CD4-positive, alpha-beta T cell treated with Interleukin-17A for 1 hour (primary cell): ENCODE data around the gene CLHC1.
"Not testable (repeated sequence)": the region's sequence is repeated elsewhere in the genome, so short reads cannot be mapped to it uniquely, and the experiment has no call there.

Experiments
- DNase-seq: peaks from one replicate; pipeline ENCODE4 v3.0.0-alpha.2; 2020

Gene CLHC1

GRCh38 chr2:55152475-55153412 lies 79.3 kb downstream of the CLHC1 start:
- DNase-seq, result no peak

- no peak for DNase-seq
Measured at GRCh38 chr2:55151733-55152433, 80.2 kb downstream of the CLHC1 start.

- no peak for DNase-seq
Measured at GRCh38 chr2:55150834-55151233, 81.3 kb downstream of the CLHC1 start.

- DNase-seq, result no peak
Measured at GRCh38 chr2:55148269-55148668, 83.8 kb downstream of the CLHC1 start.

- DNase-seq, result no peak
Measured at GRCh38 chr2:55147531-55147930, 84.6 kb downstream of the CLHC1 start.

GRCh38 chr2:55147041-55147440 lies 85.1 kb downstream of the CLHC1 start:
- DNase-seq, result no peak

GRCh38 chr2:55146263-55146662 lies 85.8 kb downstream of the CLHC1 start:
- no peak for DNase-seq

- no peak for DNase-seq
Measured at GRCh38 chr2:55144922-55145820, 86.9 kb downstream of the CLHC1 start.

- not testable (repeated sequence) for DNase-seq
Measured at GRCh38 chr2:55143706-55144105, 88.4 kb downstream of the CLHC1 start.

- DNase-seq, result no peak
Measured at GRCh38 chr2:55142518-55142917, 89.6 kb downstream of the CLHC1 start.

GRCh38 chr2:55141572-55142413 lies 90.3 kb downstream of the CLHC1 start:
- DNase-seq, result no peak

- no peak for DNase-seq
Measured at GRCh38 chr2:55140316-55141219, 91.5 kb downstream of the CLHC1 start.

GRCh38 chr2:55139305-55139704 lies 92.8 kb downstream of the CLHC1 start:
- no peak for DNase-seq

- no peak for DNase-seq
Measured at GRCh38 chr2:55138882-55139229, 93.2 kb downstream of the CLHC1 start.

GRCh38 chr2:55138014-55138881 lies 93.8 kb downstream of the CLHC1 start:
- DNase-seq, result no peak

GRCh38 chr2:55137024-55137958 lies 94.8 kb downstream of the CLHC1 start:
- DNase-seq, result no peak

- DNase-seq, result no peak
Measured at GRCh38 chr2:55136138-55136541, 96.0 kb downstream of the CLHC1 start.

GRCh38 chr2:55135491-55135890 lies 96.6 kb downstream of the CLHC1 start:
- no peak for DNase-seq

GRCh38 chr2:55134316-55134706 lies 97.8 kb downstream of the CLHC1 start:
- no peak for DNase-seq
